K562 (cell line): ENCODE measurements around the gene MATN4. TPM values are rescaled to one million over a fixed set of nuclear protein-coding genes. Genes with fewer than 3 reads are reported as not detected.

Experiments
- ATAC-seq: fragments of 200-7000 bp; cut with Tn5 transposase; 3 replicates; pipeline ENCODE4 v1.9.1; 2020; ENCODE audit warnings: moderate library complexity
- BruUV-seq: library from RNA; stranded (reverse); fragments of 400-500 nt; replicated peaks from 2 replicates; lab custom pipeline; 2021; lab: Mats Ljungman, UMichigan
- CTCF ChIA-PET: fragments of 300-600 bp; formaldehyde crosslinking; extraction: SDS; loops from one replicate; lab custom pipeline; 2021; ENCODE audit warnings: low intra/inter-chr PET ratio; lab: Yijun Ruan, JAX
- POLR2A ChIA-PET: fragments of 300-600, 350-650 bp; sonication (Branson Sonifier 250); formaldehyde crosslinking; extraction: SDS; loops from one replicate; lab custom pipeline; 2021; ENCODE audit warnings: antibody characterized with exemption, inconsistent platforms; lab: Yijun Ruan, JAX
- DNase-seq, 4 experiments: peaks; one replicate each; pipeline versions ENCODE4 v3.0.0 to v3.0.0-alpha.2; 2011 to 2018; ENCODE audit warnings: low spot score in 3 of 4, mixed read lengths in 3 of 4; ENCODE audit errors: extremely low read depth in 1 of 4
- FAIRE-seq: peaks from 2 replicates; lab custom pipeline; 2011; peaks lifted over from hg19 to GRCh38; lab: Jason Lieb, UNC
- H2AFZ ChIP-seq: 2 replicates; pipeline ENCODE4 v1.6.0; 2011; ENCODE audit warnings: low read depth, low read length, control low read depth, inconsistent platforms
- H3K27ac ChIP-seq: fragments of 200-600 bp; 3 replicates; pipeline ENCODE4 v1.8.0; 2011; ENCODE audit warnings: low read depth, mild to moderate bottlenecking, control low read depth, inconsistent platforms, low read length, moderate library complexity, mixed read lengths; ENCODE audit errors: extremely low read depth
- H3K27me3 ChIP-seq, 2 experiments: fragments of 300-600 bp in 1 of 2; 2 replicates in 1 of 2; 3 replicates in 1 of 2; pipeline versions ENCODE4 v1.6.0 to v1.8.0; 2011; ENCODE audit warnings: inconsistent platforms in 2 of 2, low read length in 2 of 2, mild to moderate bottlenecking in 1 of 2, mixed read lengths in 1 of 2, moderate library complexity in 1 of 2; ENCODE audit not compliant: control insufficient read depth in 2 of 2, insufficient read depth in 2 of 2
- H3K36me3 ChIP-seq: fragments of 300-600 bp; 3 replicates; pipeline ENCODE4 v1.8.0; 2011; ENCODE audit warnings: mild to moderate bottlenecking, low read length, inconsistent platforms; ENCODE audit not compliant: control insufficient read depth, insufficient read depth
- H3K4me1 ChIP-seq, 2 experiments: fragments of 200-600 bp in 1 of 2; replicated peaks in 1 of 2; 2 replicates in 1 of 2; 3 replicates in 1 of 2; pipeline versions ENCODE4 v1.5.1 to v1.8.0; 2011; ENCODE audit warnings: inconsistent platforms in 2 of 2, low read length in 2 of 2, mild to moderate bottlenecking in 1 of 2, mixed read lengths in 1 of 2, moderate library complexity in 1 of 2; ENCODE audit not compliant: control insufficient read depth in 2 of 2, insufficient read depth in 2 of 2
- H3K4me2 ChIP-seq: 2 replicates; pipeline ENCODE4 v1.6.1; 2011; ENCODE audit warnings: low read length, control low read depth, inconsistent platforms, mixed read lengths; ENCODE audit not compliant: insufficient read depth
- H3K4me3 ChIP-seq: fragments of 200-600 bp; sonication (generic), shearing (Covaris generic); 2 replicates; pipeline ENCODE4 v1.5.1; 2016; ENCODE audit warnings: control low read depth, inconsistent platforms
- H3K79me2 ChIP-seq: fragments of 200-600 bp; 3 replicates; pipeline ENCODE4 v1.8.0; 2011; ENCODE audit warnings: low read length, inconsistent platforms; ENCODE audit not compliant: control insufficient read depth, insufficient read depth
- H3K9ac ChIP-seq, 2 experiments: 2 replicates each; pipeline versions ENCODE4 v1.6.0 to v1.6.1; 2011; ENCODE audit warnings: low read depth in 2 of 2, low read length in 2 of 2, control low read depth in 1 of 2, inconsistent platforms in 1 of 2, mild to moderate bottlenecking in 1 of 2, mixed read lengths in 1 of 2; ENCODE audit not compliant: insufficient read depth in 1 of 2
- H3K9me1 ChIP-seq: one replicate; pipeline ENCODE4 v1.6.0; 2011; ENCODE audit warnings: inconsistent platforms, mild to moderate bottlenecking, low read length, moderate library complexity; ENCODE audit not compliant: control insufficient read depth, insufficient read depth
- H3K9me3 ChIP-seq: replicated peaks from 2 replicates; pipeline ENCODE4 v1.5.1; 2011; ENCODE audit warnings: low read depth, low read length, inconsistent platforms; ENCODE audit not compliant: control insufficient read depth, insufficient read depth
- H4K20me1 ChIP-seq: replicated peaks from 2 replicates; pipeline ENCODE4 v1.6.1; 2011; ENCODE audit warnings: low read length, inconsistent platforms, mixed read lengths; ENCODE audit not compliant: control insufficient read depth, insufficient read depth
- ETV5 ChIP-seq: sonication (generic); formaldehyde crosslinking; IDR thresholded peaks from 2 replicates; pipeline ENCODE4 v1.4.0; 2020; ENCODE audit warnings: low read depth, mild to moderate bottlenecking, missing genetic modification reagents
- HDAC6 ChIP-seq: IDR thresholded peaks from 2 replicates; pipeline ENCODE4 v1.6.1; 2012; ENCODE audit warnings: low read depth, mild to moderate bottlenecking, control low read depth, inconsistent platforms, low read length, moderate library complexity
- POLR2AphosphoS5 ChIP-seq: IDR thresholded peaks from 2 replicates; pipeline ENCODE4 v1.6.1; 2011; ENCODE audit warnings: mild to moderate bottlenecking, low read depth, low read length, moderate library complexity; ENCODE audit not compliant: control insufficient read depth, insufficient read depth
- POLR3G ChIP-seq: IDR thresholded peaks from 2 replicates; pipeline ENCODE4 v1.6.1; 2011; ENCODE audit not compliant: insufficient read length, insufficient replicate concordance; ENCODE audit errors: extremely low read depth
- RBM17 ChIP-seq: fragments of 200-400 bp; formaldehyde crosslinking; IDR thresholded peaks from 2 replicates; pipeline ENCODE4 v1.6.1; 2017; ENCODE audit warnings: low read depth, mild to moderate bottlenecking, low read length, borderline replicate concordance
- SAFB ChIP-seq: fragments of 200-400 bp; formaldehyde crosslinking; IDR thresholded peaks from 2 replicates; pipeline ENCODE4 v1.6.1; 2017; ENCODE audit warnings: low read depth, low read length, borderline replicate concordance
- TCF3 ChIP-seq: sonication (generic); formaldehyde crosslinking; IDR thresholded peaks from 2 replicates; pipeline ENCODE4 v1.4.0; 2020; ENCODE audit warnings: mild to moderate bottlenecking, missing genetic modification reagents
- XRCC5 ChIP-seq: fragments of 200-400 bp; formaldehyde crosslinking; IDR thresholded peaks from 2 replicates; pipeline ENCODE4 v1.6.1; 2017; ENCODE audit warnings: low read depth, mild to moderate bottlenecking, low read length
- ZNF311 ChIP-seq: fragments of 250-450 bp; sonication (Bioruptor Pico); IDR thresholded peaks from 2 replicates; pipeline ENCODE4 v1.4.0; 2020; ENCODE audit warnings: mild to moderate bottlenecking, moderate library complexity
- WGBS: fragments of 100-300 bp; shearing (Covaris generic); methylation state at CpG from one replicate; pipeline ENCODE4 v1.1.6; 2016; ENCODE audit warnings: low coverage, mixed read lengths; ENCODE audit not compliant: insufficient coverage; ENCODE audit errors: missing lambda C conversion rate; 5-methylcytosine and 5-hydroxymethylcytosine counted together
- in situ Hi-C: fragments of 300-500 bp; cut with MboI; formaldehyde crosslinking; loops from 4 replicates; pipeline ENCODE4 v1.15.0; 2018; ENCODE audit warnings: inconsistent platforms, mixed read lengths
- intact Hi-C: fragments of 100-400 bp; cut with micrococcal nuclease; formaldehyde crosslinking; loops from 2 replicates; pipeline ENCODE4 v1.14.2; 2022
- polyA plus RNA-seq, 8 experiments: library from polyadenylated mRNA; depleted of rRNA in 4 of 8; stranded (reverse) in 5 of 8; unstranded in 3 of 8; fragments of >200 nt; fragmentation: Nextera tagmentation in 2 of 8; fragmentation: Illumina TruSeq in 1 of 8; extraction: Ambion mirVana in 2 of 8; extraction: Trizol in 1 of 8; gene quantifications; 2 replicates each; pipeline versions ENCODE4 v1.2.1 to v1.2.3, GENCODE V29; 2011 to 2014; ENCODE audit warnings: inconsistent platforms in 1 of 8, missing spikeins in 1 of 8
- total RNA-seq, 7 experiments: library from RNA; depleted of rRNA in 6 of 7; stranded (reverse); fragments of >200 nt in 6 of 7; fragmentation: Illumina TruSeq in 2 of 7; extraction: Trizol in 2 of 7; gene quantifications; 2 replicates each; pipeline versions ENCODE4 v1.2.1 to v1.2.3, GENCODE V29; 2011 to 2021; ENCODE audit warnings: low replicate concordance in 1 of 7
- TF ChIP-seq, protein P1 (sequence below): fragments of 450-650 bp; IDR thresholded peaks from 2 replicates; pipeline ENCODE4 v1.6.1; 2018; ENCODE audit warnings: mild to moderate bottlenecking, low read depth; ENCODE audit not compliant: partially characterized antibody

Gene MATN4
- total and polyA plus RNA-seq, 9 of the 15 experiments (the other 6 are each of a cell fraction or from before 2014, with no cell fraction given): 0.09 TPM; not detected in 8

DNA sequence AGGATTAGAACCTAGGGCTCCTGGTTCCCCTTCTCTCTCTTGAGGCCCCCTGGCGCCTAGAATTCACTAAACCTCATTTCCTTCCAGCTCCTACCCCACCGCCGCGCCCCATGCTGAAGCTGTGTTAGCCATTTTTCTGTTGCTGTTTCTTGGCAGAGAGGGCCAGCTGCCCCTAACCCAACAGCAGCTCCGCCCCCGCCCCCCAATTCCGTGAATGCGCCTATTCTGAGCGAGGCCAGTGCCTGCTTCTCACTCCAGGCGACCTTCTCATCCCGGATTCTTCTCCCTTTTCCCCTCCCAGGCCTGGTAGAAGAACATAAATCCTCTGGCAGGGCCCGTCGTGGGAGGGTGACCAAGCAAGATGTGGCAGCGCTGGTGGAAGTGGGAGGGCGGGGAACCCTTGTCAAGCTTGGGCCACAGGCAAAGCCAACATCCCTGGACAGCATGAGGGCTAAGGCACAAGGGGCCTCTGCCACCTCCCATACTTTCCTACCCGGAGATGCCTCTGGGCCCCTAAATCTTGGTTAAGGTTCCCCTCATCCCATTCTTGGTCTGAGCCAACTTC is 941 bp downstream of the MATN4 start:
- 2% methylated on average over 16 of the region's 16 CpGs for WGBS
- TF ChIP-seq ETV5 (CRISPR knock-in tag): no peak
- no peak for TF ChIP-seq POLR3G
- TF ChIP-seq RBM17: no peak
- TF ChIP-seq, protein P1, sequence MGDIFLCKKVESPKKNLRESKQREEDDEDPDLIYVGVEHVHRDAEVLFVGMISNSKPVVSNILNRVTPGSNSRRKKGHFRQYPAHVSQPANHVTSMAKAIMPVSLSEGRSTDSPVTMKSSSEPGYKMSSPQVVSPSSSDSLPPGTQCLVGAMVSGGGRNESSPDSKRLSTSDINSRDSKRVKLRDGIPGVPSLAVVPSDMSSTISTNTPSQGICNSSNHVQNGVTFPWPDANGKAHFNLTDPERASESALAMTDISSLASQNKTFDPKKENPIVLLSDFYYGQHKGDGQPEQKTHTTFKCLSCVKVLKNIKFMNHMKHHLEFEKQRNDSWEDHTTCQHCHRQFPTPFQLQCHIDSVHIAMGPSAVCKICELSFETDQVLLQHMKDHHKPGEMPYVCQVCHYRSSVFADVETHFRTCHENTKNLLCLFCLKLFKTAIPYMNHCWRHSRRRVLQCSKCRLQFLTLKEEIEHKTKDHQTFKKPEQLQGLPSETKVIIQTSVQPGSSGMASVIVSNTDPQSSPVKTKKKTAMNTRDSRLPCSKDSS: no peak
- no peak for TF ChIP-seq ZNF311 (CRISPR knock-in tag)
- TF ChIP-seq POLR2AphosphoS5: no peak
- no peak for TF ChIP-seq XRCC5
- no peak for TF ChIP-seq TCF3 (CRISPR knock-in tag)
- no peak for TF ChIP-seq HDAC6
- no peak for TF ChIP-seq SAFB
- FAIRE-seq (no peak), DNase-seq (no peak), ATAC-seq (no peak)
- no peaks in the 10 kb centered on the region for H3K79me2 ChIP-seq
- no peak overlapping the region for H3K27ac ChIP-seq
- CTCF ChIA-PET: interaction anchor here (0.7 to 2.6 kb wide), 2 partner anchors 12 to 464 kb away, joined by 3 to 12 read pairs; no protein-coding TSS in a partner anchor
- in situ Hi-C loops (no loop called here), intact Hi-C loops (no loop called here)
- peaks cover 3% of the 10 kb centered on the region for H3K9me1 ChIP-seq
- H4K20me1 ChIP-seq: peaks cover 5% of the 10 kb centered on the region; the same call in 1 of the 2 replicates
- H3K9ac ChIP-seq: no peak overlapping the region
- POLR2A ChIA-PET: no interaction called here
- no peak overlapping the region for H3K4me2 ChIP-seq
- H3K9me3 ChIP-seq: no peaks in the 10 kb centered on the region
- no peak overlapping the region for H3K4me3 ChIP-seq
- no TSS peak for BruUV-seq
- H3K36me3 ChIP-seq: no peaks in the 10 kb centered on the region
- peaks cover 4 to 33% of the 10 kb centered on the region in 2 experiments; a peak in 3 of 5 replicates for H3K4me1 ChIP-seq
- H3K27me3 ChIP-seq: peaks cover 3 to 53% of the 10 kb centered on the region in 2 experiments; a peak in 4 of 5 replicates
- no peak overlapping the region for H2AFZ ChIP-seq
